AML-193 (cell line): ENCODE results near the gene MTMR4.
"Not testable (repeated sequence)": the region's sequence is repeated elsewhere in the genome, so short reads cannot be mapped to it uniquely, and the experiment has no call there.

ENCODE experiments used
- DNase-seq, 2 experiments: peaks; one replicate each; lab custom pipeline; 2025; lab: John Stamatoyannopoulos, UW

Gene MTMR4

DNA sequence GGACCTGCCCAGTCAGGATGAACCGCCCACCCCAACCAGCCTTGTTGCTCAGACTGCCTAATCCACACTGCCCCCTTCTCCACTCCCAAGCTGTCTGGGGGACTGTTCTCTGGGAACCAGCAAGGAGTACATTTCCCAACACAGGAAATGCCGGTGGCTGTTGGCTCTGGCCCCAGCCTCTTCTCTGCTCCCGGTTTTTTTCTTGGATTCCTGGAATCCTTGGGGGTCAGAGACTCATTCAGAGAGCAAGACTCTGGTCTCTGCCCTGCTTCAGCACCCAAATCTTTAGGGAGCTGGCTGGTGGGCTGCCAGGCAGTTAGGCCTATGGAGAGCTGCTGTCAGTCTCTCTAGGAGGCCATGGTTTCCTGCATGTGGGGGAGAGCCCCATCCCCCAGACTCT, 10.8 kb upstream of the MTMR4 start:
- no peak for DNase-seq

DNA sequence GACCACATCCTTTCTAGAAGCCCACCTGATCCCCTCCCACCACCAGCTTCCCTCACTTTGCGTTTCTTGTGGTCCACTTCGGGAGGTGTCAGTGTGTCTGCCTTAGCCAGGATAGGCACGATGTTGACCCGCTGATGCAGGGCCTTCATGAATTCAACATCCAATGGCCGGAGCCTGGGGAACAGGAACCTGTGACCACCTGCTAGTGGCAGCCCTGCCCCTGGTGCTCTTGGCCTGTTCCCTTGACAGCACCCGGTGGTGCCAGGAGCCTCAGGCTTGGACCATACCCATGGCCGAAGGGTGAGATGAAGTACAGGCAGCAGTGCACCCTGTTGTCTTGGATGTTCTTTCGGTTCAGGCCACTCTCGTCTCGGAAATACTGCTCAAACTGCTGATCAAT, 7.2 kb upstream of the MTMR4 start:
- DNase-seq: no peak

DNA sequence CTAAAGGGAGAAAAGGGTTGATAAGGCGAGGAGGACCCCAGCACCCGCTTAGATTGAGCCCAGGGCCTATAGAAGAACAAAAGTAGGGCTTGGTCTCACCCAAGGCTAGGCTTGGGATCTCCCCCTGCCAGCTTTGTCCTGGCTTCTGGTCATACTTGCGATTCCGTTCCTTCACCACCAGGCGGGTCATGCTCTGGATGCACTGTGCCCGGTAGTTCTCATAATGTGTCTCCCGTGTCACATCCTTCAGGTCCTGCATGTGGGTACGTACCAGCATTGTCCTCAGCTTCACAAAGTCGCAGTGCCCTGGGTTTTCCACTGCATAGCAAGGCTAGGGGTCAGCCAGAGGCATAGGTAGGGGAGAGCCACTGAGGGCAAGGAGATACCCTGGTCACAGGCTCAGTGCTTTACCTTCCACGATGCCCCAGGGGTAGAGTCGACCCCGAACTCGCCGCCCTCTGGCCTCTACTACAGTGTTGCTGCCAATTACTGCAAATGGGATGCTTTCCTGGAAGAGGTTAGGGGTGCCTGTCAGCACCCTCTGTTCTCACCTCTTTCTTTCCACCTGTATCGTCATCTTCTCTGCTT, 6.5 kb upstream of the MTMR4 start:
- DNase-seq: peak; percentile 15 to 38

DNA sequence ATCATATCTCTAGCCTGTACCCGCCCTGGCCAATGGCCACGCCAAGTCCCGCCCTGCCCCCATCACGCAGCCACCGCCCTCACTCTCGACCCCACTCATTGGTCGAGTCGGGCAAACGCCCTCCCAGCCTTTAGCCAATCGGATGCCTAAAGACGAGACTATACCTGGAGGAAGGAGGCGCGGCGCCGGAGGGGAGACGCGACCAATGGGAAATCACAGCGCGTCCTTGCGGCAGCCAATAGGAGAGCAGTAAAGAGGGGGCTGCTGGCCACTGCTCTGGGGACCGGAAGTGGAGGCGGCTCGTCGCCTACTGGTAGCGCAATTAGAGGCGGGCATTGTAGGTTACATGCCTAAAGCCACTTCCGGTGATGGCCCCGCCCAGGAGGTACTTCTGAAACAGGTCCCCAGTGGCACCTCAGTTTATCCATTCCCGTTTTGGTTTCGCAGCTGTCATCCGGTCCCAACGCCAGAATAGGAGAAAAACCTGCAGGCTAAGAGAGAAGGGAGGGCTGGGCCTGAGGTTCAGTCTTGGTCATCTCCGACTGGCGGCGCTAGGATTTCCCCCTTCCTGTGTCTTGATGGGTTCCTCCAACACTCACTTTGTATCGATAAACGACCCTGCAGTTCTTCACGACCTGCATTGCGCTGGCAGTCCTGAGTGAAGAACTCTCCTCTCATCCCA, 3.6 kb upstream of the MTMR4 start:
- peak; percentile 100 for DNase-seq

GRCh38 chr17:58517378-58517927, 3.0 kb upstream of the MTMR4 start:
- DNase-seq: no peak

- no peak for DNase-seq
These were observed 2.4 kb upstream of the MTMR4 start for GRCh38 chr17:58516644-58517377.

- DNase-seq: no peak
These were observed 848 bp upstream of the MTMR4 start for GRCh38 chr17:58515286-58515685.

- no peak for DNase-seq
These were observed 326 bp upstream of the MTMR4 start for GRCh38 chr17:58514770-58515157.

DNA sequence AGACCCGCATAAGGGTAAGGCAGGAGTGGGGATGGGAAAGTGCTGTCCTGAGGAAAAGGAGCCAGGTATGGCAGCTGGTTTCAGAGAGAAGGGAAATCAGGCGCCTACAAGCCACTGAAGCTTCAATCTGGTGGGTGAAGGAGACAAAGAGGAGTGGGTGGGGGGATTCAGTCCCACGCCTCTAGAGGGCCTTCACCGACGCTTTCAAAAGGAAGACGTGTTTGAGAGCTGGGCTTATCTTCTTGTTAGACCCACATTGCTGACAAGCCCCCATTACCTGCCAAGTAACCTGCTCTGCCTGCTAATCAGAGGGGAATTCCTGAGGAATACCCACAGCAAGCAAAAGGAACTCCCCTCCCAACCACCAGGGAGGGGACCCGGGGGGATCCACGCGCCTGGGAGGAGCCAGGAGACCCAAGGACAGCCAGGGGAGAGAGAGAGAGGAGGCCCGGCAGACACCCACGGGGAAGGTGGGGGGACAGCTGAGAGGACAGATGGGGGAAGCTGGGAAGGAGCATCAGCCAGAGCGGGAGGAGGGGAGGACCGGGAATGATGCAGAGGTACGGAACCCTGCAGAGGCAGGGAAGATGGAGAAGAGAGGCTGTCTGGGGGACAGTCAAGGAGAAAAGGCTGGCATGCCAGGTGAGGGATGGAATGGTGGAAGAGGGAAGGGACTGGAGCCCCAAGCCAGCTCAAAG, 1.0 kb downstream of the MTMR4 start:
- no peak for DNase-seq

DNA sequence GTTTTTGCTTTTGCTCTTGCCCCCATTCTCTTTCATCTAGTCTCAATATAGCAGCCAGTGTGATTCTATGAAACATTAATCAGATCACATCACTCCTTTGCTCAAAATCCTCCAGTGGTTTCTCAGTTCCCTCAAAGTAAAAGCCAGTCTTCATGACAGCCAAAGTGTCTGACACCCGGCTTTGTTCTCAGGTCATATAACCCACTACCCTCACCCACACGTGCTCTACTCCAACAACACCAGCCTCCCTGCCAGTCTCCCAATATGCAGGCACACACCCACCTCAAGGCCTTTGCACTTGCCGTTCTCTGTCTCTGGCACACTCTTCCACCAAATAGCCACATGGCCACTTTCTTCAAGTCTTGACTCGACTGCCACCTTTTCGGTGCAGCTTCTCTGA, 4.4 kb downstream of the MTMR4 start:
- no peak for DNase-seq

DNA sequence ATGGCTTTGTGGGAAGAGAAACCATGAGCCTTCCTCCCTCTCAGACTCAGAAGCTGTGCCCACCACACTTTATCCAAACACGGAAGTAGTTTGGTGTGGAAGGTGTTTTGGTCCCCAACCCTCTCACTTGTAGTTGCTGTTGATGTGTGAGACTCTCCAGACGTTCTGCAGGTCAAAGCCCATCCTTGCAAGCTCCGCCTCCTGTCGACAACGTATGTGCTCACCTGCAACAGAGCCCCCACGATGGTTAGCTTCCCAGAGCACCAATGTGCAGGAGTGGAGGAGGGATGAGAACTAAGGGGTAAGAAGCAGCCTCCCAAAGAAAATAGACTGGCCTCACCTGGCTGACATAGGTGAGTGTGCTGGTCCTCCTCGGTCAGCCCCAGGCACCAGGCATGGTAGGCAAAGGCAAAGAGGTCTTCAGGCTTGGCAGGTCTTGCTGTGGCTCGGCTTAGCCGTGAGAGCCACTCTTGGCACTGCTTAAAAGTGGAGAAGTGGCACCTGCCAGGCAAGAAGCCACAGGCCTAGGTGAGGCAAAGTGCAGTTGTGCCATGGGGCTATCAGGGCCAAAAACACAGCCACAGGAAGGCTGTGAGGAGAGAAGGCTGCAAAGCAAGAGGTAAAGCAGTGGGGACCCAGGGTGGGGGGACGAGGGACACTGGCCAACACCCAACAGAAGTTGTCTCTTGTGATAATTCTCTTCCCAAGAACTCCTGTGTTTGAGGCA, 5.9 kb downstream of the MTMR4 start:
- DNase-seq: no peak

DNA sequence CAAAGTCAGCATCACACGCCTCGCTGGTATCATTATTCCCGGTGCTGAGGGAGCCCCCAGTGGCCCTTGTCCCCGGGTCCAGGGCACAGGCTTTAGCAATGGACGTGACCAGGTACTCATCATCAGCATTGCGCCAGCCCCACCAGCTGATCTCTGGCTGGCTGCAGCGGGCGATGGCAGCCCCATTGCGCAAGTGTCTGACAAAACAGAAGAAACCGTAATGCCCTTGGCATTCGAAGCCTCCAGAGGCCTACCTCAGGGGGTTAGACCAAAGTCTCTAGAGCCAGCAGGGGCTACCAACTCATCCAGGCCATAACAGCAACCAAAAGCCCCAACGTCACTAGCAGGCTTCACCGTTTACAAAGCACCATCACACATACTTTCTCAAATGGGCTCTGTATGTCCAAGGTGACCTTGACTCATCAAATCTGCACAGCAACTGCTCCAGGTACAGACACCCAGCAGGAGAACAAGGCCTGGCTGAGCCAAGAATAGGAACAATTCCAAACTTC, 7.3 kb downstream of the MTMR4 start:
- no peak for DNase-seq

- no peak for DNase-seq
These were observed 7.9 kb downstream of the MTMR4 start for GRCh38 chr17:58506354-58507080.

GRCh38 chr17:58504826-58505351, 9.5 kb downstream of the MTMR4 start:
- peak; percentile 49 to 59 for DNase-seq

DNA sequence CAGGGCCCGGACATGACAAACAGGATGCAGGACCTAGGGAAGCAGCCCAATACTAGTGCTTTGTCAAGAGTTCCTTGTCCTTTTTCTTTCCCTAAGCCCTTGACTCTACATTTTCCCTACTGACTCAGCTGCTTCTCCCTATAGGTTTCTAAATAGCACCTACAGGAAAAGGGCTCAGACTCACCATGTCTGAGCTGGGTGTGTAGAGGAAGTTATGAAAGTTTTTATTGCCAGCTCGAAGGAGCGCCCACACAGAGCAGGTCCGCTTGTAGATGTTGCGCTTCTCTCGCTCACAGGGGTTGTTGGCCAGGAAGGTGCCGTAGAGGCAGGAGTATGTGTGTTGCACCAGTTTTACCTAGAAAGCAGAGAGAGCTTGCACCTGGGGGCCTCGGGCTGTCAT, 10.6 kb downstream of the MTMR4 start:
- no peak for DNase-seq

- not testable (repeated sequence) for DNase-seq
These were observed 11.3 kb downstream of the MTMR4 start for GRCh38 chr17:58503134-58503533.

DNA sequence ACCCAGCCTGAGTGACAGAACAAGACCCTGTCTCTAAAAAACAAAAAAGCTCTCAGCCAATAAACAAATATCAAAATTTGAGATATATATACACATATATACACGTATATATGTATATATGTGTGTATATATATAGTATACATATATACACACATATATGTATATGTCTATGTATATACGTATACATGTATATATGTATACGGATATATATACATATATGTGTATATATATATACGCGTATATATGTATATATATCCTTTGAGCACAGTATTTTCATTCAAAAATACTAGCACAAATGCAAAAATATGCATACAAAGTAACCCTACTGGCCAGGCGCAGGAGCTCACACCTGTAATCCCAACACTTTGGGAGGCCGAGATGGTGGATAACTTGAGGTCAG, 13.0 kb downstream of the MTMR4 start:
- no peak for DNase-seq

GRCh38 chr17:58498177-58498828, 16.1 kb downstream of the MTMR4 start:
- no peak for DNase-seq

DNA sequence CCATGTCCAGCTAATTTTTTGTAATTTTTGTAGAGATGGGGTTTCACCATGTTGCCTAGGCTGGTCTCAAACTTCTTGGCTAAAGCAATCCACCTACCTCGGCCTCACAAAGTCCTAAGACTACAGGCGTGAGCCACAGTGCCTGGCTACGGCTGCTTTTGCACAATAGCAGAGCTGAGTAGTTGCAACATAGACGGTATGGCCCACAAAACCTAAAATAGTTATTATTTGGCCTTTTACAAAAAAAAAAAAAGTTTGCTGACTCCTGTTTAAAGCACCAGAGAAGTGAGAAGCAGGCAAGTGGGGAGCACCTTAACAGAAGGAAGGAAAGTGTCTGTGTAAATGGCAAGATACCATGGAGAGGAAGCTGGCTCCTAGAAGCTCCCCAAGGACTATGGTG, 20.9 kb downstream of the MTMR4 start:
- no peak for DNase-seq
